ENCODE results near the gene TRIM54.
A peak's percentile ranks its signal among the peaks of the same experiment; 100 is the strongest.
"Not testable (repeated sequence)": the region's sequence is repeated elsewhere in the genome, so short reads cannot be mapped to it uniquely, and the experiment has no call there.

TRIM54 gene

GRCh38 chr2:27288610-27289009 is 6.4 kb downstream of the TRIM54 start:
- no peak for DNase-seq

- no peak for DNase-seq
Measured at GRCh38 chr2:27290549-27290948, 8.3 kb downstream of the TRIM54 start.

GRCh38 chr2:27291865-27292264 is 9.6 kb downstream of the TRIM54 start:
- no peak for DNase-seq

- no peak for DNase-seq
Measured at GRCh38 chr2:27294928-27295327, 12.7 kb downstream of the TRIM54 start.

GRCh38 chr2:27296481-27296880 is 14.3 kb downstream of the TRIM54 start:
- no peak for DNase-seq

GRCh38 chr2:27297195-27297594 is 15.0 kb downstream of the TRIM54 start:
- DNase-seq: no peak

GRCh38 chr2:27298391-27299080 is 16.3 kb downstream of the TRIM54 start:
- no peak for DNase-seq

GRCh38 chr2:27300606-27301005 is 18.4 kb downstream of the TRIM54 start:
- DNase-seq: not testable (repeated sequence)

- DNase-seq: peak; percentile 59
Measured at GRCh38 chr2:27303093-27304025, 21.1 kb downstream of the TRIM54 start.

GRCh38 chr2:27304488-27305240 is 22.4 kb downstream of the TRIM54 start:
- DNase-seq: no peak

- DNase-seq: no peak
Measured at GRCh38 chr2:27305516-27305915, 23.3 kb downstream of the TRIM54 start.

- DNase-seq: no peak
Measured at GRCh38 chr2:27306136-27306535, 23.9 kb downstream of the TRIM54 start.

- peak; percentile 4 for DNase-seq
Measured at GRCh38 chr2:27306573-27307286, 24.5 kb downstream of the TRIM54 start.

GRCh38 chr2:27307287-27307544 is 25.0 kb downstream of the TRIM54 start:
- no peak for DNase-seq

GRCh38 chr2:27307545-27308358 is 25.5 kb downstream of the TRIM54 start:
- no peak for DNase-seq

GRCh38 chr2:27308359-27308881 is 26.2 kb downstream of the TRIM54 start, which contains the start of gene UCN:
Gene UCN, minus strand, starts transcription at chr2:27308445. Its CDS starts 550 bp downstream, at chr2:27307895.
- no peak for DNase-seq

- DNase-seq: no peak
Measured at GRCh38 chr2:27309651-27310050, 27.4 kb downstream of the TRIM54 start.

GRCh38 chr2:27312152-27312551 is 29.9 kb downstream of the TRIM54 start:
- DNase-seq: no peak

- no peak for DNase-seq
Measured at GRCh38 chr2:27313882-27314645, 31.8 kb downstream of the TRIM54 start.

GRCh38 chr2:27314709-27315108 is 32.5 kb downstream of the TRIM54 start:
- no peak for DNase-seq

- no peak for DNase-seq
Measured at GRCh38 chr2:27315122-27315521, 32.9 kb downstream of the TRIM54 start.

All from CD4-positive, alpha-beta T cell treated with Interleukin-4 for 4 hours (primary cell).